HG02763 (cell line): Measurements from ENCODE around the gene COMMD7.
A peak's percentile ranks its signal among the peaks of the same experiment; 100 is the strongest.
"Not testable (repeated sequence)": the region's sequence is repeated elsewhere in the genome, so short reads cannot be mapped to it uniquely, and the experiment has no call there.

Experiments used
- ATAC-seq: cut with Tn5 transposase; IDR thresholded peaks from one replicate; pipeline ENCODE4 v1.9.1; 2021; ENCODE audit warnings: mild to moderate bottlenecking, moderate library complexity; ENCODE audit not compliant: unreplicated experiment

COMMD7 gene

GRCh38 chr20:32767418-32768198 is 24.3 kb upstream of the COMMD7 start:
- no peak for ATAC-seq

GRCh38 chr20:32765230-32765875 is 22.1 kb upstream of the COMMD7 start:
- ATAC-seq: not testable (repeated sequence)

- no peak for ATAC-seq
Measured at GRCh38 chr20:32764005-32764960, 21.0 kb upstream of the COMMD7 start.

- ATAC-seq: no peak
Measured at GRCh38 chr20:32763202-32764004, 20.1 kb upstream of the COMMD7 start.

DNA sequence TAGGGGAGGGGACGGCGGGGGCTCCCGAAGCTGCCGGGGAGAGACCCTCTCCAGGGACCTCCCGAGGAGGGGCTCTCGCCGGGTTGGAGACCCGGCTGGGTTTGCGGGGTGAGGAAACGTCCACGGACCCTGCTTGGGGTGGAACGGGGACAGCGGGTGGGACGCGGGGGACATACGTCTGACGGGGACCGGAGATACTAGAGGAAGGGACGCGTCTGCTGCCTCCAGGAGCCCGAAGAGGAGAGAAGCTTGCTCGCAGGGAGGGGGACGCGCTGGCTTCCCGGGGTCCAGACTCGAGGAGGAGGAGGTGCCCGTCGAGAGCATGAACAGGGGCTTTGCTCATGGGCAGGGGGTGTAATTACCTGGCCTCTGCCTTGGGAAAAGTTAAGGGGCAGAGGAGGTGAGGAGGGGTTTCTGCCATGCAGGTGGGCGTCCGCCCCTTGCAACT is 19.5 kb upstream of the COMMD7 start:
- ATAC-seq: no peak

DNA sequence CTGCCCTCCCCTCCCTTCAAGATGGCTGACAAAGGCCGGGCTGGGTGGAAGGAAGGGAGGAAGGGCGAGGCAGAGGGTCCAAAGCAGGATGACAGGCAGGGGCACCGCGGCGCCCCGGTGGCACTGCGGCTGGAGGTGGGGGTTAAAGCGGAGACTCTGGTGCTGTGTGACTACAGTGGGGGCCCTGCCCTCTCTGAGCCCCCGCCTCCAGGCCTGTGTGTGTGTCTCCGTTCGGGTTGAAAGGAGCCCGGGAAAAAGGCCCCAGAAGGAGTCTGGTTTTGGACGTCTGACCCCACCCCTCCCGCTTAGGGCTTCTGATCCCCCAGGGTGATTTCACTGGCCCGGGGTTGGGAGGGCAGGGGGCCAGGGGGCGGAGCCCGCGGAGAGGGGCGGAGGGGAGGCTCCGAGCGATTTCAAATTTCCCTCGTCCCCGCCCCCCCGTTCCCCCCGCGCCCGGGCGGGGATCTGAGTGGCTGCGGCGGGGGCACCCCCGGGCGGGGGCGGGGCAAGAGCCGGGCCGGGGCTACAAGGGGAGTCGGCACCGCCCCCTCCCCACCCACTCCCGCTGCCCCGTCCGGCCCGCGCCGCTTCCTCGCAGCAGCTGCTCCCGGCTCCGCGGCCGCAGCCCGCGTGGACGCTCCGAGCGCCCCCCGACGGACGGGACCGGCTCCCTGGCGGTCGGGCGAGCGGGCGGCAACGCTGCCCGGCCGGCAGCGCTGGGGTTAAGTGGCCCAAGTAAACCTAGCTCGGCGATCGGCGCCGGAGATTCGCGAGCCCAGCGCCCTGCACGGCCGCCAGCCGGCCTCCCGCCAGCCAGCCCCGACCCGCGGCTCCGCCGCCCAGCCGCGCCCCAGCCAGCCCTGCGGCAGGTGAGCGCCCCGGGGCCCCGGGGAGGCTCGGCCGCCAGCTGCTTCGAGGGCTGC is 18.8 kb upstream of the COMMD7 start, which contains the start of gene DNMT3B:
TSS of gene DNMT3B (plus strand) at position 555 of the 923 bp plus-strand sequence. CDS start 17,939 bp downstream, outside the sequence.
- peak; percentile 56 for ATAC-seq

DNA sequence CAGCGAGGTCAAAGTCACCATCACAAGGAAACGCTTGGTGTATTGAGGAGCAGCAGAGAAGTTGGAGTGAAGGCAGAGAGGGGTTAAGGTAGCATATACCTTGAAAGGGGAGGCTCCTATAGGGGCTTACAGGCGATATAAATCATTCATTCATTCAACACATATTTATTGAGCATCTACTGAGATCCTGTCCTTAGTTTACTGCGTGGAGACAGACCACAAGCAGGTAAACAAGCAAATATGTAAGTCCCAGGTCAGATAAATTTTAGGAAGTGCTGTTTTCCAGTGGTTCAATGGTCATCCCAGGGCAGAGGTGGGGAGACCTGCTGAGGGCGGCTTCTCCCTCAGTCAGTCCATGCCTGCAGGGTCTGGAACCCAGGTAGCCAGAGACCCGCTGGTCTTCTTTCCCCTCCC is 18.2 kb upstream of the COMMD7 start:
- no peak for ATAC-seq

GRCh38 chr20:32756156-32756555 is 12.9 kb upstream of the COMMD7 start:
- no peak for ATAC-seq

- ATAC-seq: no peak
Measured at GRCh38 chr20:32753731-32754130, 10.5 kb upstream of the COMMD7 start.

- ATAC-seq: no peak
Measured at GRCh38 chr20:32752458-32753250, 9.4 kb upstream of the COMMD7 start.

DNA sequence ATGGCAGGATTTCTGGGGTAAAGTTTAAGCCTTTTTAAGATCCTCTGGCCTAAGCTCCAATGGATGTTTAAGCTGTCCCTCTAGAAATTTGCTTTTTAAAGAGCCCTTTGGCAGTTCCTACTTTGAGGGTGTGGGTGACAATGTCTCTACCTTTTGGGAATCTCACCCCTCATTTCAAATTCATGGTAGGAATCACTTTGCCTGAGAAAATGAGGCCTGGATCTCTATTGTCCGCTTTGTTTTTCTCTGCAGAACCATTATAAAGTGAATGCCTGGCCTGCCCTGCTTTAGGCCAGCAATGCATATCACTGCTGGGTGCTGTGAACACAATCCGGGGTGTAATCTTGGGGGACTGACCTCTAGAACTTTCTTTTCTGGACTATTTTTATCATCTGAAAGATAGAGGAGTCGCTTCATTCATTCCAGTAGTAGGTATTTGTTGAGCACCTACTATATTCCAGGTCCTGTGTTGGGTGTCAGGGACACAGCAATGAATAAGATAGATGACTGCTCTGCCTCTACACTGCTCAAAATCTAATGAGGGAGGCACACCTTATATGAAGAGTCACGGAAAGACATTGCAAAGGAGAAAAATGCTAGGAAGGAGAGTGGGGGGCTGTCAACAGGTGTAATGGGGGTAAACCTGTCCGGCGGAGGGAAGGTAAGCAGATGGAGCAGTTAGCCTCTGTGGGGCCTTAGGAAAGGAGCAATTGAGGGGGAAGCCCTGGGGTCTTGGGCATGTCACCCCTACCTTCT is 8.6 kb upstream of the COMMD7 start:
- no peak for ATAC-seq

DNA sequence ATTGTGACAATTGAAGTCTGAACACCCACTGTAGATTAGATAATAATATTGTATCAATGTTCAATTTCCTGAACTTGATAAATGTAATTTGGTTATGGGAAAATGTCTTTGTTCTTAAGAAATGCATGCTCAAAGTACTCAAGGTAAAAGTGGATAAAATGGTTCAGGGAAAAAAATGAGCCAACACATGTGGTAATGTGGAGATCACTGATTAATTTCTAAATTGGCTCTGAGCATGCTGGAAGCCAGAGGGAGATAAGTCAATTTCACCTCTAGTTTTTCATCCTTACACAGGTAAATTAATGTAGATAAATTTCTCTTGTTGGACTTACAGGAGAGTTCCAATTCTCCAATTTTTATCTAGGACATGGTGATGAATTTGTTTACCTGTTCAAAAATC is 8.0 kb upstream of the COMMD7 start:
- ATAC-seq: no peak

GRCh38 chr20:32749914-32750637 is 6.8 kb upstream of the COMMD7 start:
- ATAC-seq: no peak

GRCh38 chr20:32742322-32743236 is 688 bp downstream of the COMMD7 start:
- ATAC-seq: no peak

- no peak for ATAC-seq
Measured at GRCh38 chr20:32741151-32741550, 2.1 kb downstream of the COMMD7 start.
